GM23248 (cell line): Measurements from ENCODE around the gene DLG2. TPM values are rescaled to one million over a fixed set of nuclear protein-coding genes. Genes with fewer than 3 reads are reported as not detected.
A peak's percentile ranks its signal among the peaks of the same experiment; 100 is the strongest.

Source experiments
- DNase-seq: peaks from one replicate; pipeline ENCODE4 v3.0.0-alpha.2; 2015
- H2AFZ ChIP-seq: fragments of 200-600 bp; sonication (generic); 2 replicates; pipeline ENCODE4 v1.6.1; 2016; ENCODE audit warnings: antibody characterized with exemption
- H3F3A ChIP-seq: fragments of 200-600 bp; sonication (generic); 2 replicates; pipeline ENCODE4 v1.6.1; 2016; ENCODE audit warnings: mild to moderate bottlenecking, antibody characterized with exemption, mixed run types; ENCODE audit not compliant: insufficient read depth
- H3K27ac ChIP-seq: fragments of 200-600 bp; sonication (generic); 2 replicates; pipeline ENCODE4 v1.5.1; 2016; ENCODE audit warnings: mild to moderate bottlenecking
- H3K27me3 ChIP-seq: fragments of 200-600 bp; sonication (generic); replicated peaks from 2 replicates; pipeline ENCODE4 v1.6.1; 2016; ENCODE audit warnings: mild to moderate bottlenecking; ENCODE audit not compliant: insufficient read depth
- H3K36me3 ChIP-seq: fragments of 200-600 bp; sonication (generic); 2 replicates; pipeline ENCODE4 v1.6.1; 2016; ENCODE audit warnings: low read depth, mild to moderate bottlenecking
- H3K4me1 ChIP-seq: fragments of 200-600 bp; sonication (generic); 2 replicates; pipeline ENCODE4 v1.6.1; 2016; ENCODE audit warnings: mild to moderate bottlenecking; ENCODE audit not compliant: insufficient read depth
- H3K4me2 ChIP-seq: fragments of 200-600 bp; sonication (generic); one replicate; pipeline ENCODE4 v1.6.1; 2016; ENCODE audit warnings: mild to moderate bottlenecking; ENCODE audit not compliant: unreplicated experiment
- H3K4me3 ChIP-seq: fragments of 200-600 bp; sonication (generic); 2 replicates; pipeline ENCODE4 v1.5.1; 2016; ENCODE audit warnings: mild to moderate bottlenecking
- H3K79me2 ChIP-seq: fragments of 200-600 bp; sonication (generic); 2 replicates; pipeline ENCODE4 v1.6.1; 2016; ENCODE audit warnings: mild to moderate bottlenecking; ENCODE audit not compliant: insufficient read depth
- H3K9ac ChIP-seq: fragments of 200-600 bp; sonication (generic); 2 replicates; pipeline ENCODE4 v1.6.1; 2016; ENCODE audit warnings: mild to moderate bottlenecking
- H3K9me2 ChIP-seq: fragments of 200-600 bp; sonication (generic); 2 replicates; pipeline ENCODE4 v1.6.1; 2016; ENCODE audit warnings: mixed run types, mild to moderate bottlenecking, moderate library complexity; ENCODE audit not compliant: insufficient read depth
- H3K9me3 ChIP-seq: fragments of 200-600 bp; sonication (generic); one replicate; pipeline ENCODE4 v1.6.1; 2017; ENCODE audit warnings: low read depth
- H4K20me1 ChIP-seq: fragments of 200-600 bp; sonication (generic); 2 replicates; pipeline ENCODE4 v1.6.0; 2016; ENCODE audit not compliant: insufficient read depth
- EZH2 ChIP-seq: fragments of 200-600 bp; sonication (generic); IDR thresholded peaks from 2 replicates; pipeline ENCODE4 v1.6.1; 2018; ENCODE audit warnings: antibody characterized with exemption, mild to moderate bottlenecking; ENCODE audit not compliant: insufficient read depth, poor library complexity, severe bottlenecking
- EZH2phosphoT487 ChIP-seq: fragments of 200-600 bp; sonication (generic); IDR thresholded peaks from 2 replicates; pipeline ENCODE4 v1.6.1; 2018; ENCODE audit warnings: antibody characterized with exemption, moderate library complexity, mild to moderate bottlenecking, low read depth; ENCODE audit not compliant: insufficient read depth
- WGBS, 2 experiments: methylation state at CpG; one replicate each; pipeline ENCODE4 v1.1.6; 2015 to 2017; ENCODE audit warnings: low lambda C conversion rate in 2 of 2, low coverage in 1 of 2; ENCODE audit errors: missing lambda C conversion rate in 2 of 2; 5-methylcytosine and 5-hydroxymethylcytosine counted together
- in situ Hi-C: fragments of 300-500 bp; cut with MboI; formaldehyde crosslinking; loops from 2 replicates; pipeline ENCODE4 v1.15.0; 2020
- polyA plus RNA-seq: library from polyadenylated mRNA; unstranded; fragments of >200 nt; fragmentation: Nextera tagmentation; extraction: Ambion mirVana; gene quantifications from 2 replicates; pipeline ENCODE4 v1.2.1, GENCODE V29; 2016
- total RNA-seq: library from RNA; depleted of rRNA; stranded (reverse); fragments of >200 nt; shearing (Covaris generic); gene quantifications from 2 replicates; pipeline ENCODE4 v1.2.3, GENCODE V29; 2014

DLG2 gene
- total and polyA plus RNA-seq, 2 experiments from 2014 or later = 1.1 to 1.7 TPM

DNA sequence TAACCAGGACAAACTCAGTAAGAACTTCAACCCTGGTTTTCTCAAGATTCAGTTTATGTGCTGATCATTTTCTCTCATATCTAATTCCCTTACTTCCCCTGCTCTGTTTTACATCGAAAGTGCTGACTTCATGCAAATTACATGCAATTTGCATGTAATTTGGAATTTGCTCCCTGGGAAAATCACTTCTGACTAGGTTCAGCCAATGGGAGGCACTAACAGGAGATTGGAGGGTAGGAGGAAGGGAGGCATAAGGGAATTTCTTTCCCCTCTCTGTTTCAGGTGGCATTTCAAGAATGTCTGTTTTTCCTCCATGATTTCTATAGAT is 1977.7 kb downstream of the DLG2 start:
- no peak overlapping the region for H3K27ac ChIP-seq
- no peaks in the 10 kb centered on the region for H3K27me3 ChIP-seq
- in situ Hi-C loops = no loop called here
- H3K9me3 ChIP-seq = no peaks in the 10 kb centered on the region
- DNase-seq = no peak
- TF ChIP-seq EZH2 (no peak), EZH2phosphoT487 (no peak)
- H2AFZ ChIP-seq = 0 out of 2 replicates have a peak overlapping the region, but pooled peaks have one; percentile 20
- no peak overlapping the region for H3K4me3 ChIP-seq
- H3F3A ChIP-seq = no peaks in the 10 kb centered on the region
- 18 to 31% methylated on average over 1 of the region's 1 CpG for WGBS, 2 experiments
- no peaks in the 10 kb centered on the region for H4K20me1 ChIP-seq
- peaks cover 11% of the 10 kb centered on the region; the same call in 1 of the 2 replicates for H3K4me1 ChIP-seq
- H3K79me2 ChIP-seq = no peaks in the 10 kb centered on the region
- H3K4me2 ChIP-seq = no peak overlapping the region
- H3K36me3 ChIP-seq = no peaks in the 10 kb centered on the region
- H3K9me2 ChIP-seq = peaks cover 6% of the 10 kb centered on the region; the same call in 1 of the 2 replicates
- no peak overlapping the region for H3K9ac ChIP-seq

DNA sequence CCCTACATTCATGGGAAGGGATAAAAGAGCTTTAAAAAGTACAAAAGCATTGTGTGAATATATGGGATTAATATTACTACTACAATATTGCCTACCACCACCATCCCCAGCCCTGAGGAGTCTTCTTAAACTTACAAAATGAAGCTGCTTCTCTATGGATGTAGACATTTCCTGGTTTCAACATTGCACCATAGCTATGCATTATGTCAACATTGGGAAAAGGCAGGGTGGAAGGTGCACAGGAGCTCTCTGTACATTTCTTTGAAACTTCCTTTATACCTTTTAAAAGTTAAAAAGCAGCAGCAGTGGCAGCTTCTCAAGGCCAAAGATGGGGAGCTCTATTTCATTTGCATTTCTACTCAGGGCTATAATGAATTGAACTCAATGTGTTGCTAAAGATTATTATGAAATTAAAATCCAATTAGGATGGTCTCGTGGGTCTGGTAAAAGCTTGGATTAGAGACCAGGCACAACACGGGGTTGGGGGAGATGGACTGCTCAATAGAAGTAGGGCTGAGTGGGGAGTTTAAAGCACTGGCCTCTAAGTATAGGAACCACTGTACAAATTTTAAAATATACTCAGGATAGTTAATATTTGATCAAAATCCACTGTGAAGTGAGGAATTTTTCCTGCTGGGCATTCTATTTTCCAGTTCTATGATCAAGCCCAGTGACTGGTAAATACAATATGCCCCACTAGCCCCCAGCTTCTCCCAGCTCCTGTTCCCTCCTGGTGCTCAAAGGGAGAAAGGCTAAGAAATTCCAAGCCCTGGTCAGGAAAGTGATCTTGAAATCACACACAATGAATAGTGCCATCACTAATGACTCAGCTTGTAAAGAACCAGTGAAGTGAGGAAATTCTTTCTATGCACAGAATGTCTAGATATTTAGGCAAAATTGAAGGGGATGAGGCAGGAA is 1978.3 kb downstream of the DLG2 start:
- no peak for TF ChIP-seq EZH2phosphoT487
- no peak for TF ChIP-seq EZH2

DNA sequence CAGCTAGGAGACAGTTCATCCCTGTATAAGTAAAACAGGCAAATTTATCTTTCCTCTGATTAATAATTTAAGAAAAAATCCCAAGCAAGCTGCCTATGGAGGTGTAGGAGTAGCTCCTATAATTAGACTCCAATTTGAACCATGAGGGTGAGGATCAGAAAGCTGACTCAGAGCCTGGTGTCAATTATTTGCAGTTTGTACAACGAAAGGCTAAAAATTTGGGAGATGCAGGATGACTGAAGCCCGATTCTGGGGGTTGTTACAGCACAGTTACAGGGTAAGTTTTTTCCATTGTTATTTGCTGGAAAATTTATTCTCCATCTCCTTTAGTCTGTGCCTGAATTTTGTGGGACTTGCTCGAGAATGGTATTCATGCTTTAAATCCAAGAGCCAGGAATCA is 1981.6 kb downstream of the DLG2 start:
- peaks cover 6% of the 10 kb centered on the region; the same call in 1 of the 2 replicates for H3K9me2 ChIP-seq
- no peaks in the 10 kb centered on the region for H3K79me2 ChIP-seq
- no peaks in the 10 kb centered on the region for H3K36me3 ChIP-seq
- no peak for TF ChIP-seq EZH2
- no peak for TF ChIP-seq EZH2phosphoT487
- H3K9ac ChIP-seq = no peak overlapping the region
- H4K20me1 ChIP-seq = no peaks in the 10 kb centered on the region
- in situ Hi-C loops = no loop called here
- H3K27ac ChIP-seq = no peak overlapping the region
- WGBS, 2 experiments = 71 to 79% methylated on average over 3 of the region's 3 CpGs
- no peak overlapping the region for H3K4me3 ChIP-seq
- H3F3A ChIP-seq = no peaks in the 10 kb centered on the region
- DNase-seq = no peak
- H3K4me2 ChIP-seq = no peak overlapping the region
- H3K9me3 ChIP-seq = no peaks in the 10 kb centered on the region
- H3K27me3 ChIP-seq = no peaks in the 10 kb centered on the region
- peaks cover 18% of the 10 kb centered on the region for H3K4me1 ChIP-seq
- H2AFZ ChIP-seq = no peak overlapping the region

More for the DNA sequence above, 1978.3 kb downstream of the DLG2 start:
- Histone ChIP-seq H3K27me3 (no peaks in the 10 kb centered on the region), H3K79me2 (no peaks in the 10 kb centered on the region), H3K4me2 (no peak overlapping the region), H3K36me3 (no peaks in the 10 kb centered on the region), H3K9me3 (no peaks in the 10 kb centered on the region), H2AFZ (0 out of 2 replicates have a peak overlapping the region, but pooled peaks have one; percentile 20), H3F3A (no peaks in the 10 kb centered on the region), H3K27ac (no peak overlapping the region), H3K9me2 (peaks cover 6% of the 10 kb centered on the region; the same call in 1 of the 2 replicates), H3K4me1 (peaks cover 11% of the 10 kb centered on the region; the same call in 1 of the 2 replicates), H3K4me3 (no peak overlapping the region), H3K9ac (no peak overlapping the region), H4K20me1 (no peaks in the 10 kb centered on the region)
- in situ Hi-C loops = no loop called here
- DNase-seq = peak; percentile 45
- WGBS, 2 experiments = 43 to 52% methylated on average over 2 of the region's 2 CpGs

DNA sequence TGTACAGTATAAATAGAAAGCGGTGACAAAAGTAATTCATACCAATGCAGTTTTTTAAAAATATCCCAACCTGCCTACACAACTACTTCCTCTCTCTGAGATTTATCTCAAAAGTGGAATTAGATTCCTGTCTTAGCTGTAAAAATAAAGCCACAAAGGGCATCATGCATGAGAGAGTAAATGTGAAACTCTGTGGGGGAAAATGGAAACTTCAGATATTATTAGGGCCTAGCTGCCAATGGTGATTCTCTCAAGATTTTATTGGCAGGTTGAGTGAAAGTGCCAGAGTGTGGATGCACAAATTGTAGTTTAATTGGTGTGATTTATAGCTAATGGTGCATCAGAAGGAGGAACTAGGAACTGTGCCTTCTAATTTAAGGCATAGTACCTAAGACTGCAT is 1984.0 kb downstream of the DLG2 start:
- H3K4me3 ChIP-seq = no peak overlapping the region
- DNase-seq = no peak
- H3K4me2 ChIP-seq = no peak overlapping the region
- no peaks in the 10 kb centered on the region for H3K79me2 ChIP-seq
- no peaks in the 10 kb centered on the region for H4K20me1 ChIP-seq
- H2AFZ ChIP-seq = no peak overlapping the region
- WGBS, 2 experiments = 96 to 100% methylated on average over 1 of the region's 1 CpG
- H3K9ac ChIP-seq = no peak overlapping the region
- H3F3A ChIP-seq = no peaks in the 10 kb centered on the region
- H3K27me3 ChIP-seq = no peaks in the 10 kb centered on the region
- no peaks in the 10 kb centered on the region for H3K36me3 ChIP-seq
- in situ Hi-C loops = no loop called here
- no peaks in the 10 kb centered on the region for H3K9me3 ChIP-seq
- TF ChIP-seq EZH2 (no peak), EZH2phosphoT487 (no peak)
- peaks cover 4% of the 10 kb centered on the region; the same call in 1 of the 2 replicates for H3K9me2 ChIP-seq
- H3K27ac ChIP-seq = no peak overlapping the region
- peaks cover 6% of the 10 kb centered on the region for H3K4me1 ChIP-seq

DNA sequence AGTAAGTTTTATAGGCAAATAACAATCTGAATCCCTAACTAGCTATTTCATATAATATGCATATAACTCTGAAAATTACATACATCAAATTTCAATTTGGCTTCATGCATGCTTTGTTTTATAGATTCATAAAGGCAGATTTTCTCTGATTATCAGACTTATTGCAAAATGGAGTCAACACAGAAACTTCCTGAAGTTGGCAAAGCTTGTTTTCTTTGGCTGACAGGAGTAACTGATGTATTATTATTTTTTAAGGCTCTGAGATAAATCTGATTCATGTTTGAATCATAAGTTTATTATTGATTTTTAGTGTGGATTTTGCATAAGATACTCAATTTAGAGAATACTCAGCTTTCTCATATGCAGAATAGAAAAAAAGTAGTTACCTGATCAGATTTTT is 1984.6 kb downstream of the DLG2 start:
- no peak overlapping the region for H2AFZ ChIP-seq
- in situ Hi-C loops = no loop called here
- H3K9ac ChIP-seq = no peak overlapping the region
- H3K36me3 ChIP-seq = no peaks in the 10 kb centered on the region
- no peaks in the 10 kb centered on the region for H3K9me2 ChIP-seq
- H3K79me2 ChIP-seq = no peaks in the 10 kb centered on the region
- no peak for DNase-seq
- no peaks in the 10 kb centered on the region for H4K20me1 ChIP-seq
- H3K27me3 ChIP-seq = no peaks in the 10 kb centered on the region
- TF ChIP-seq EZH2phosphoT487 = no peak
- TF ChIP-seq EZH2 = no peak
- H3K27ac ChIP-seq = no peak overlapping the region
- H3K9me3 ChIP-seq = no peaks in the 10 kb centered on the region
- no peaks in the 10 kb centered on the region for H3F3A ChIP-seq
- H3K4me1 ChIP-seq = peaks cover 6% of the 10 kb centered on the region
- H3K4me3 ChIP-seq = no peak overlapping the region
- H3K4me2 ChIP-seq = no peak overlapping the region
